Measurements from ENCODE around the gene KLHDC7B.

DNA sequence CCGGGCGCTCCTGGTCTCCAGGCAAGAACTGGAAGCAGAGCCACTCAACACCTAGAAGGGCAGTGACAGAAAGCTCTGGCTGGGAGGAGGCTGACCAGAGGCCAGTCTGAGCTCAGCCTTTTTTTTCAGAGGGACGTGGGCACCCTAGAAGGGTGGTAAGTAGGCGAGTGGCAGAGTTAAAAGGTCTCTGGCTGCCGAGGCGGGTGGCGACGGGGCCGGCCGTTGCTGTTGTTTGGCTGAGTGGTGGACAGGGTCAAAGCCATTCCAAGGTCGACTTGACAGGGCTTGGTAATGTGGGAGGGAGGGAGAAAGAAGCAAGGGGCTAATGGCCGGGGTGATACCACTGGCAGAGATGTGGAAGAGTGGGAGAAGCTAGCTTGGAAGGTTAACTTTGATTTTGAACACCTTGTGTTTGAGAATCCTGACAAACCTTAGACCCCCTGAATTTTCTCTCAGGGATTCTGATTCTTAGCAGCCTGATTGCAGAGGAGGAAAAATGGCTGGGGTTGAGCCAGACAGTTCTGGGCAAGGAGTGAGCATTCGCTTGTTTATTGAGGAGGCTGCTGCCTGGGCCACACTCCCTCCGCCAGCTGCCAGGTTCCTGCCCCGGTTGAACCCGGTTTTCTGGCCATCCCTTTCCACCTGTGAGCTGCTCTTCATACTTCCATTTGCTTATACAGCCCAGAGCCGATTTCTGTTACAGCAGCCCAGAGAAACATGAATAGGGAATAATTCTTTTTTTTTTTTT is 17.9 kb downstream of the KLHDC7B start:
- TF ChIP-seq, protein P1, sequence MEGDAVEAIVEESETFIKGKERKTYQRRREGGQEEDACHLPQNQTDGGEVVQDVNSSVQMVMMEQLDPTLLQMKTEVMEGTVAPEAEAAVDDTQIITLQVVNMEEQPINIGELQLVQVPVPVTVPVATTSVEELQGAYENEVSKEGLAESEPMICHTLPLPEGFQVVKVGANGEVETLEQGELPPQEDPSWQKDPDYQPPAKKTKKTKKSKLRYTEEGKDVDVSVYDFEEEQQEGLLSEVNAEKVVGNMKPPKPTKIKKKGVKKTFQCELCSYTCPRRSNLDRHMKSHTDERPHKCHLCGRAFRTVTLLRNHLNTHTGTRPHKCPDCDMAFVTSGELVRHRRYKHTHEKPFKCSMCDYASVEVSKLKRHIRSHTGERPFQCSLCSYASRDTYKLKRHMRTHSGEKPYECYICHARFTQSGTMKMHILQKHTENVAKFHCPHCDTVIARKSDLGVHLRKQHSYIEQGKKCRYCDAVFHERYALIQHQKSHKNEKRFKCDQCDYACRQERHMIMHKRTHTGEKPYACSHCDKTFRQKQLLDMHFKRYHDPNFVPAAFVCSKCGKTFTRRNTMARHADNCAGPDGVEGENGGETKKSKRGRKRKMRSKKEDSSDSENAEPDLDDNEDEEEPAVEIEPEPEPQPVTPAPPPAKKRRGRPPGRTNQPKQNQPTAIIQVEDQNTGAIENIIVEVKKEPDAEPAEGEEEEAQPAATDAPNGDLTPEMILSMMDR (IDR thresholded peaks at IDR 0.05), result no peak
- TF ChIP-seq POLR2A (IDR thresholded peaks at IDR 0.05), result no peak

Measured in adrenal gland (tissue), 5 donors.